Omental fat pad (tissue), 4 donors: ENCODE results near the gene ARHGAP6. TPM values are rescaled to one million over a fixed set of nuclear protein-coding genes. Genes with fewer than 3 reads are reported as not detected.

Experiments
- ATAC-seq: fragments of 150-250 bp; one replicate; pipeline ENCODE4 v1.9.1; 2016; ENCODE audit warnings: mild to moderate bottlenecking, moderate library complexity; ENCODE audit not compliant: low FRiP score
- DNase-seq: peaks from one replicate; pipeline ENCODE4 v3.0.0-alpha.2; 2019; ENCODE audit warnings: low spot score
- total RNA-seq, 4 donors: library from RNA; depleted of rRNA; stranded (reverse); fragments of >200 nt; gene quantifications; one replicate each; pipeline ENCODE4 v1.1.0, GENCODE V29; 2016
- TF ChIP-seq, protein P1 (sequence below), 3 donors: fragments of 450-650 bp; IDR thresholded peaks; one replicate each; pipeline ENCODE4 v1.5.1; 2016 to 2017; ENCODE audit warnings: antibody characterized with exemption in 3 of 3, mild to moderate bottlenecking in 3 of 3, moderate library complexity in 2 of 3

The ARHGAP6 gene
- total RNA-seq, 4 donors from 2014 or later = 20.4 to 45.5 (median 25.1) TPM

DNA sequence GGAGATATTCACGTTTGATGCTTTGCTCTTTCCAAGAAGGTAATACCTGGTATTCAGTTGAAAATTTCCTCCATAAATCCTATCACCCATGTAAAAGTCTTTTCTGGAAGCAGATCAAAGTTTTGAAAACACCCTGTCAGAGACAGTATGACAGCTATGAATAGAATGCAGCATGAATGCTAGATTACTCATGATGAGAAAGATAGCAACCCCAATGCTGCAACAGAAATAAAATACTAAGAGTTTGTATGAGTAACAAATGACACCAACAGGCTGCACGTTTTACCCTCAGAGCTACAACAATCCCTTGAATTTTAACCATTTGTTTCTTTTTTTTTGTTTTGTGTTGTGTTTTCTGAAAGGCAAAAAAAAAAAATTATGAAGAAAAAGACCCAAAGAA is 108.6 kb downstream of the ARHGAP6 start:
- TF ChIP-seq, protein P1, sequence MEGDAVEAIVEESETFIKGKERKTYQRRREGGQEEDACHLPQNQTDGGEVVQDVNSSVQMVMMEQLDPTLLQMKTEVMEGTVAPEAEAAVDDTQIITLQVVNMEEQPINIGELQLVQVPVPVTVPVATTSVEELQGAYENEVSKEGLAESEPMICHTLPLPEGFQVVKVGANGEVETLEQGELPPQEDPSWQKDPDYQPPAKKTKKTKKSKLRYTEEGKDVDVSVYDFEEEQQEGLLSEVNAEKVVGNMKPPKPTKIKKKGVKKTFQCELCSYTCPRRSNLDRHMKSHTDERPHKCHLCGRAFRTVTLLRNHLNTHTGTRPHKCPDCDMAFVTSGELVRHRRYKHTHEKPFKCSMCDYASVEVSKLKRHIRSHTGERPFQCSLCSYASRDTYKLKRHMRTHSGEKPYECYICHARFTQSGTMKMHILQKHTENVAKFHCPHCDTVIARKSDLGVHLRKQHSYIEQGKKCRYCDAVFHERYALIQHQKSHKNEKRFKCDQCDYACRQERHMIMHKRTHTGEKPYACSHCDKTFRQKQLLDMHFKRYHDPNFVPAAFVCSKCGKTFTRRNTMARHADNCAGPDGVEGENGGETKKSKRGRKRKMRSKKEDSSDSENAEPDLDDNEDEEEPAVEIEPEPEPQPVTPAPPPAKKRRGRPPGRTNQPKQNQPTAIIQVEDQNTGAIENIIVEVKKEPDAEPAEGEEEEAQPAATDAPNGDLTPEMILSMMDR (IDR thresholded peaks at IDR 0.05) = no peak
- ATAC-seq (peak; percentile 74), DNase-seq (no peak)

- TF ChIP-seq, protein P1 (IDR thresholded peaks at IDR 0.05) = no peak
- DNase-seq = no peak
- no peak for ATAC-seq
Measured at GRCh38 chrX:11555759-11556158, 110.0 kb downstream of the ARHGAP6 start.

DNA sequence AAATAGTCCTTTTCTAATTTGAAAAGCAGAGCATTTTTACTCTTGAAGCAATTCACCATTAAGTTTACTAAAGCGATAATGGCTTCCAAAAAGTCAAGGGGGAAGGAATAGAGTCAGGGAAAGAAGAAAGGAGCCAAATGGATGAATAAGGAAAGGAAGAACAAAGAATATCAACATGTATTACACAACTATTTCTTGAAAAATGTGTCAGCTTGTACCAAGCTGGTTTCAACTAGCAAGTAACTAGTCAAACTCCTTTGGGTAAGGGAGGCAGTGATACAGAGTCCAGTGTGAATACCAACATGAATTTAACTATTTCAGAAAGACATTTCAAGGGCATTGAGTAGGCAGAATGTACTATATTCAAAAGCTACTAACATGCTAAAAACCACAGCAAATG is 112.1 kb downstream of the ARHGAP6 start:
- ATAC-seq (no peak), DNase-seq (no peak)
- TF ChIP-seq, protein P1 (IDR thresholded peaks at IDR 0.05) = no peak

DNA sequence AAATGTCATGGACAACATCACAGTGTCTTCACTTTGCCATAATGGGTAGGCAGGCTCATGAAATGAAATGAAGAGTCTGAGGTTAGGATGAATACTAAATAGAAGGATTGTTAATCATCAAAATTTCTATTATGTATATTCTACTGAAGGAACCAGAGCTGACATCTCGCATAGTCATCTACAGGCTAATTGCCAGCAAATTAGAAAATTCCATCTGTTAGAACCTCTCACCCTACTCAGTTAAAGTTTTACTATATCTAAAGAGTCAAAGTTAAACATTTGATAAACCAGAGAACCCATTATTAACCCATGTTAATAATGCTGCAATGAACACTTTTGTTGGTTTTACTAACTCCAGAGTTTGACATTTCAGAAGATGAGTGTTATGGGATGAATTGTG is 114.6 kb downstream of the ARHGAP6 start:
- ATAC-seq = no peak
- no peak for DNase-seq
- TF ChIP-seq, protein P1 (IDR thresholded peaks at IDR 0.05) = no peak

DNA sequence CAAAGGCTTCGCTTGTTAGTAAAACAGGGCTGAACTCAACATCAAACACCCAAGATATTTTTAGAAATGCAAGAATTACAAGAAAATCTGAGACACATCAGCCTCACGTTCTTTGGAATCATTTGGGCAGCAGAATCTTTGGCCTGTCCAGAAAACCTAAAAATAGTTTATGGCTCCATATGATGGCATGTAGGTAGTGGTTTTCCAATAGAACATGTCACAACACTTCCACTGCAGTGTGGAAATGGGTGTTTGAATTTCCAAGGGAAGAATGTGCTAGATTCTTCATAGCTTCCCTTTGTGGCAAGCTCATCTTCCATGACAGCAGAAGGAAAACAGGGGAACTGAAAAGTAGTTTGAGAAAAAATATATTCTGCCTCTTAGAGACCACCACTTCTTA is 118.8 kb downstream of the ARHGAP6 start:
- no peak for ATAC-seq
- TF ChIP-seq, protein P1 (IDR thresholded peaks at IDR 0.05) = no peak

DNA sequence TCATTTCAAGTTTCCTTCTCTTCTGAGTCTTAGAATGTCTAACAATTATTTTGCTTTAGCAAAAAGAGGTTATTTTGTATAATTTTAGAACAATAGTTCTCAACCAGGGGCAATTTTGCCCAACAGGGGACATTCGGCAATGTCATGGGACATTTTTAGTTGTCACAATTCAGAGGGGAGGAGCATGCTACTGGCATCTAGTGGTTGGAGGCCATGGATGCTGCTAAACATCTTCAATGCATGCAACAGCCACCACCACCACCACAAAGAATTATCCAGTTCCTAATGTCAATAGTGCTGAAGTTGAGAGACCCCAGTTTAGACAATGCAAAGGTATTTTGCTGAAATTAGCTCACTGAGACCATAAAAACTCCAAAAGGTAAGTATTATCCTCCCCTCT is 122.5 kb downstream of the ARHGAP6 start:
- no peak for ATAC-seq
- TF ChIP-seq, protein P1 (IDR thresholded peaks at IDR 0.05) = no peak
- no peak for DNase-seq

More for the DNA sequence above, 118.8 kb downstream of the ARHGAP6 start:
- no peak for DNase-seq

GRCh38 chrX:11541510-11541909 is 124.2 kb downstream of the ARHGAP6 start:
- no peak for DNase-seq
- no peak for ATAC-seq
- TF ChIP-seq, protein P1 (IDR thresholded peaks at IDR 0.05) = no peak
